Skeletal muscle tissue (tissue), 4 donors: Measurements from ENCODE around the gene FTSJ3. TPM values are rescaled to one million over a fixed set of nuclear protein-coding genes. Genes with fewer than 3 reads are reported as not detected.
"Not testable (repeated sequence)": the region's sequence is repeated elsewhere in the genome, so short reads cannot be mapped to it uniquely, and the experiment has no call there.

Source experiments
- H3K27ac ChIP-seq: one replicate; pipeline ENCODE4 v1.7.0; 2013; ENCODE audit warnings: mild to moderate bottlenecking, low read depth, low read length, inconsistent platforms
- H3K27me3 ChIP-seq, 3 donors: one replicate each; pipeline ENCODE4 v1.7.0; 2013; ENCODE audit warnings: low read length in 3 of 3; ENCODE audit not compliant: control insufficient read depth in 3 of 3, insufficient read depth in 3 of 3
- H3K36me3 ChIP-seq, 3 donors: one replicate each; pipeline ENCODE4 v1.7.0; 2013; ENCODE audit warnings: low read length in 3 of 3; ENCODE audit not compliant: control insufficient read depth in 3 of 3, insufficient read depth in 3 of 3
- H3K4me1 ChIP-seq, 3 donors: one replicate each; pipeline ENCODE4 v1.7.0; 2013; ENCODE audit warnings: low read length in 3 of 3, mild to moderate bottlenecking in 3 of 3; ENCODE audit not compliant: control insufficient read depth in 3 of 3, insufficient read depth in 3 of 3
- H3K4me3 ChIP-seq, 3 donors: one replicate each; pipeline ENCODE4 v1.7.0; 2013; ENCODE audit warnings: low read length in 3 of 3
- H3K9ac ChIP-seq, 3 donors: one replicate each; pipeline ENCODE4 v1.7.0; 2013; ENCODE audit warnings: low read length in 3 of 3, mild to moderate bottlenecking in 3 of 3, moderate library complexity in 2 of 3, low read depth in 1 of 3
- H3K9me3 ChIP-seq, 3 donors: one replicate each; pipeline ENCODE4 v1.7.0; 2013; ENCODE audit warnings: low read length in 3 of 3; ENCODE audit not compliant: control insufficient read depth in 3 of 3
- total RNA-seq: library from RNA; depleted of rRNA; stranded (reverse); fragments of >200 nt; gene quantifications from one replicate; pipeline ENCODE4 v1.2.3, GENCODE V29; 2014
- donor health status: Osteomylitis.

FTSJ3 gene
- total RNA-seq, 1 donor from 2014 or later, result 62.6 TPM

DNA sequence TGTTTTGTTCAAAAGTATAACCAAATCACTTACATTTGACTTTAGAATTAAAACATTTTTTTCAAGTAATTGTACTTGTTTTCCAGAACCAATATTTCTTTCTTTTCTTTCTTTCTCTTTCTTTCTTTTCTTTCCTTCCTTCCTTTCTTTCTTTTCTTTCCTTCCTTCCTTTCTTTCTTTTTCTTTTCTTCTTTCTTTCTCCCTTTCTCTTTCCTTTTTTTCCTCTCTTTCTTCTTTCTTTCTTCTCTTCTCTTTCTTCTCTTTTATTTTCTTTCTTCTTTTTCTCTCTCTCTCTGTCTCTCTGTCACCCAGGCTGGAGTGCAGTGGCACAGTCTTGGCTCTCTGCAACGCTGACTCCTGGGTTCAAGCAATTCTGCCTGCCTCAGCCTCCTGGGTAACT, 26.7 kb downstream of the FTSJ3 start:
- peaks cover 34 to 69% (median 64%) of the 10 kb centered on the region in 3 donors for H3K36me3 ChIP-seq
- no peaks in the 10 kb centered on the region for H3K27me3 ChIP-seq
- H3K27ac ChIP-seq, result no peak overlapping the region
- no peak overlapping the region for H3K4me3 ChIP-seq
- no peaks in the 10 kb centered on the region for H3K4me1 ChIP-seq
- H3K9me3 ChIP-seq, result no peaks in the 10 kb centered on the region
- no peak overlapping the region for H3K9ac ChIP-seq

DNA sequence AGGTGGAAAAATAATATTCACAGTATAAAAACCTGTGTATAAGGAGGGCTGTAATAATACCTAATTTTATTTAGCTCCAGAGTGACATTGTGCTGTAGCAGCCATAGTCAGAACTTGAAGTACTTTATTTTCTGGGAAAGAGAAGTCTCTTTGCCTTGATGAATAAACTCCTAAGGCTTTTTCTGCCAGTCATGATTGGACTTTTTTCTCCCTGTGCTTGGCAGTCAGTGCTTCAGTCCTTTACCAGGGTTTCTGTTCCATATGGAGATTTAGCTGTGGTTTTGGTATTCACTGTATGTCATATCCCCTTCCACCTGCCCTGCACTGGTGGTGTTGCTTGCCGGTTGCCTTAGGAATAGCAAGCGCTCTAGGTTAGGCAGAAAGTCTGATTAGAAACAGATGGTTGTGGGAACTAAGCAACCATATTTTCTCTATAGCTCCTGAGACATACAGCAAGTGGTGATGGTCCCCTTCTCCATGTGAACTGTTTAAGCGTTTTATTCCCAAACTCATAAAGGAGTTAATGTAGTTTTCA, 28.8 kb downstream of the FTSJ3 start:
- Histone ChIP-seq H3K9me3 (no peaks in the 10 kb centered on the region), H3K9ac (no peak overlapping the region), H3K4me3 (no peak overlapping the region)

DNA sequence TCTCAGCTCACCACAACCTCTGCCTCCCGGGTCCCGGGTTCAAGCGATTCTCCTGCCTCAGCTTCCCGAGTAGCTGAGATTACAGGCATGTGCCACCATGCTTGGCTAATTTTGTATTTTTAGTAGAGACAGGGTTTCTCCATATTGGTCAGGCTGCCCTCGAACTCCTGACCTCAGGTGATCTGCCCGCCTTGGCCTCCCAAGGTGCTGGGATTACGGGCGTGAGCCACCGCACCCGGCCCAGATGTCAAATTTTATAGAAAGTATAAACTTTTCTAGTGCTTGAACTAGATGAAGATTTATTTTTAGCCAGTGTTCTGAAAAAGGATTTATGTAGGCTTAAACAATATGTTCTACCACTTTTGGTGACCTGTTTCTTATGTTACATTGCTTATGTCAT, 31.1 kb downstream of the FTSJ3 start:
- peaks cover 40 to 74% (median 70%) of the 10 kb centered on the region in 3 donors for H3K36me3 ChIP-seq
- H3K9ac ChIP-seq, H3K9me3 ChIP-seq, H3K27ac ChIP-seq, H3K27me3 ChIP-seq, H3K4me3 ChIP-seq, H3K4me1 ChIP-seq: not testable (repeated sequence)

More for the DNA sequence above, 28.8 kb downstream of the FTSJ3 start:
- no peaks in the 10 kb centered on the region for H3K27me3 ChIP-seq
- H3K4me1 ChIP-seq, result no peaks in the 10 kb centered on the region
- peaks cover 44 to 73% (median 70%) of the 10 kb centered on the region in 3 donors for H3K36me3 ChIP-seq
- H3K27ac ChIP-seq, result no peak overlapping the region

- H3K27ac ChIP-seq, result no peak overlapping the region
- no peak overlapping the region for H3K9ac ChIP-seq
- no peaks in the 10 kb centered on the region for H3K9me3 ChIP-seq
- peaks cover 30 to 60% (median 51%) of the 10 kb centered on the region in 3 donors for H3K36me3 ChIP-seq
- no peak overlapping the region for H3K4me3 ChIP-seq
- no peaks in the 10 kb centered on the region for H3K4me1 ChIP-seq
- H3K27me3 ChIP-seq, result no peaks in the 10 kb centered on the region
Observed at GRCh38 chr17:63792055-63792729, 35.3 kb downstream of the FTSJ3 start.

GRCh38 chr17:63790057-63790456, 37.4 kb downstream of the FTSJ3 start:
- Histone ChIP-seq H3K9ac (no peak overlapping the region), H3K4me3 (no peak overlapping the region), H3K27me3 (no peaks in the 10 kb centered on the region), H3K9me3 (no peaks in the 10 kb centered on the region), H3K27ac (no peak overlapping the region), H3K36me3 (peaks cover 31 to 50% (median 44%) of the 10 kb centered on the region in 3 donors), H3K4me1 (peaks cover 0 to 4% (median 0%) of the 10 kb centered on the region in 3 donors)

GRCh38 chr17:63786971-63787711, 40.3 kb downstream of the FTSJ3 start:
- Histone ChIP-seq H3K36me3 (peaks cover 19 to 37% (median 27%) of the 10 kb centered on the region in 3 donors), H3K9ac (no peak overlapping the region), H3K9me3 (no peaks in the 10 kb centered on the region), H3K4me1 (peaks cover 0 to 4% (median 0%) of the 10 kb centered on the region in 3 donors), H3K27ac (no peak overlapping the region), H3K4me3 (no peak overlapping the region), H3K27me3 (no peaks in the 10 kb centered on the region)

DNA sequence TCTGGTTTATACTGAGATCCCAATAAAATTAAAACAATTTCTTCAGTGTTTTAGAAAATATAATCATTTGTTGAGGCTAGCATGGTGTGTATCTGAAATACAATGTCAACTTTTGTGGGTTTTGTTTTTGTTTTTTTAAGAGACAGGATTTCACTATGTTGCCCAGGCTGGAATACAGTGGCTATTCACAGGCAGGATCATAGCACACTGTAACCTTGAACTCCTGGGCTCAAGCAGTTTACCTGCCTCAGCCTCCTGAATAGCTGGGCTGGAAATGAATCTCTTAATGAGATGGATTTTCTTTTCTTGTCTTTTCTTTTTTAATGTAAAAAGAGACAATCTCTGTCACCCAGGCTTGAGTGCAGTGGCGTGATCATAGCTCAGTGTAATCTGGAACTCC, 41.3 kb downstream of the FTSJ3 start:
- no peaks in the 10 kb centered on the region for H3K9me3 ChIP-seq
- peaks cover 19 to 33% (median 23%) of the 10 kb centered on the region in 3 donors for H3K36me3 ChIP-seq
- H3K27ac ChIP-seq, result no peak overlapping the region
- no peak overlapping the region for H3K9ac ChIP-seq
- H3K4me3 ChIP-seq, result no peak overlapping the region
- H3K4me1 ChIP-seq, result peaks cover 0 to 4% (median 0%) of the 10 kb centered on the region in 3 donors
- no peaks in the 10 kb centered on the region for H3K27me3 ChIP-seq

DNA sequence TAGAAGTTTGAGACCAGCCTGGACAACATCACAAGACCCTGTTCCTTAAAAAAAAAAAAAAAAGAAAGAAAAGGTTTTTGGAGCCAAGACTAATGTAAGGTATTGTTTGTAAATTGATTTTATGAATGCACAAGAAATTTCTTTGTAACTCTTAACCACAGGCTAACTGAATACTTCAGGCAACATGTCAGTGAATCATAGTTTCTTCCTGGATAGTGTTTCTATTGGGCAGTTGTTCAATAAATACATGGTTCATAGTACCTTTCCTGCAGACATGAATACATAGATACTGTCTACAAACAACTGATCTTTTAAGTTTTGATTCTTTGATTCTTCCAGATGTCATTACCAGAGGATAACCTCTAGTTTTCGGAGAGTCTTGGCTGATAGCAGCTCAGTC, 41.9 kb downstream of the FTSJ3 start:
- Histone ChIP-seq H3K9ac (no peak overlapping the region), H3K27me3 (no peaks in the 10 kb centered on the region), H3K9me3 (no peaks in the 10 kb centered on the region), H3K4me3 (no peak overlapping the region), H3K27ac (no peak overlapping the region), H3K4me1 (peaks cover 0 to 6% (median 2%) of the 10 kb centered on the region in 3 donors), H3K36me3 (peaks cover 17 to 33% (median 20%) of the 10 kb centered on the region in 3 donors)

GRCh38 chr17:63783522-63783921, 43.9 kb downstream of the FTSJ3 start:
- H3K4me1 ChIP-seq, result peaks cover 0 to 10% (median 5%) of the 10 kb centered on the region in 3 donors
- peaks cover 8 to 19% (median 18%) of the 10 kb centered on the region in 3 donors for H3K36me3 ChIP-seq
- no peaks in the 10 kb centered on the region for H3K27me3 ChIP-seq
- H3K4me3 ChIP-seq, result no peak overlapping the region
- no peaks in the 10 kb centered on the region for H3K9me3 ChIP-seq
- H3K27ac ChIP-seq, result no peak overlapping the region
- H3K9ac ChIP-seq, result no peak overlapping the region

DNA sequence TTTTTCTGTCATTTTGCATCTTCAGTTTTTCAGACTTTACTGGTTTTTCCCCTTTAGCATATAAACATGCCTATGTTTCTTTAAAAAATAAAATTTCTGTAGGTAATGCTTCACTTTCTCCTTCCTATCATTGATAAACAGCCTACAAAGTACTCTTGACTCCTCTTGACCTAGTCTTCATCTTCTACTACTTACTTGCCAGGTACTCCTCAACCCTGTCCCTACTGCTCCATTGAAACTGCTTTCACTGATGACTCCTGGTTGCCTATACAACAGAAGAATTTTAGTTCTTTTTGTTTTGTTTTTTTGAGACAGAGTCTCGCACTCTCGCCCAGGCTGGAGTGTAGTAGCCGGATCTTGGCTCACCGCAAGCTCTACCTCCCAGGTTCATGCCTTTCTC, 46.5 kb downstream of the FTSJ3 start:
- Histone ChIP-seq H3K9ac (no peak overlapping the region), H3K4me1 (peaks cover 7 to 24% (median 10%) of the 10 kb centered on the region in 3 donors), H3K9me3 (no peaks in the 10 kb centered on the region), H3K27me3 (no peaks in the 10 kb centered on the region), H3K27ac (peak overlapping the region; percentile 19), H3K4me3 (no peak overlapping the region), H3K36me3 (peaks cover 0 to 11% (median 8%) of the 10 kb centered on the region in 3 donors)
